K562 treated with DMSO at 1 percent for 24 hours (cell line): Measurements from ENCODE around the gene HAGH. TPM values are rescaled to one million over a fixed set of nuclear protein-coding genes. Genes with fewer than 3 reads are reported as not detected.

Source experiments
- total RNA-seq: library from RNA; unstranded; fragments of 300-600 nt; gene quantifications from 2 replicates; pipeline ENCODE4 v1.2.3, GENCODE V29; 2022; ENCODE audit warnings: low read depth; ENCODE audit not compliant: insufficient read depth

HAGH gene
- 95.7 and 105 TPM in 2 replicates for total RNA-seq

GRCh38 chr16:1826691-1827573 lies at the start of gene HAGH, which contains the start of gene FAHD1:
Gene HAGH, minus strand, starts transcription at chr16:1826825. Its CDS starts 38 bp downstream, at chr16:1826787.
Gene FAHD1, plus strand, starts transcription at chr16:1827206. Its CDS starts 33 bp downstream, at chr16:1827239.

GRCh38 chr16:1871974-1872635 lies 45.5 kb upstream of the HAGH start, which contains the start of gene MEIOB:
Gene MEIOB, minus strand, starts transcription at chr16:1872164. Its CDS starts 3,989 bp downstream, at chr16:1868175.

GRCh38 chr16:1793578-1794220 lies 32.9 kb downstream of the HAGH start, which contains the start of gene IGFALS:
Gene IGFALS, minus strand, starts transcription at chr16:1793705. Its CDS starts 53 bp downstream, at chr16:1793652.

GRCh38 chr16:1782408-1783264 lies 44.0 kb downstream of the HAGH start, which contains the start of the genes NUBP2 and SPSB3:
Gene NUBP2, plus strand, starts transcription at chr16:1782960. Its CDS starts 61 bp downstream, at chr16:1783021.
Gene SPSB3, minus strand, starts transcription at chr16:1782571. Its CDS starts 1,088 bp downstream, at chr16:1781483.

GRCh38 chr16:1772908-1773702 lies 53.5 kb downstream of the HAGH start, which contains the start of gene MRPS34:
Gene MRPS34, minus strand, starts transcription at chr16:1773134. Its CDS starts 15 bp downstream, at chr16:1773119.

GRCh38 chr16:1772362-1772907 lies 54.2 kb downstream of the HAGH start, which contains the start of gene EME2:
Gene EME2, plus strand, starts transcription at chr16:1772810. Its CDS starts 418 bp downstream, at chr16:1773228.

GRCh38 chr16:1771188-1771863 lies 55.3 kb downstream of the HAGH start, which contains the start of gene NME3:
Gene NME3, minus strand, starts transcription at chr16:1771543. Its CDS starts 9 bp downstream, at chr16:1771534.

Other genes starting within 250 kb of the HAGH start
- gene IFT140, start 214.8 kb downstream of the HAGH start, total RNA-seq: 7.5 and 9.0 TPM in 2 replicates
- 10.4 and 11.2 TPM in 2 replicates for gene CRAMP1, start 214.5 kb downstream of the HAGH start, total RNA-seq
- 47.4 and 47.6 TPM in 2 replicates for gene JPT2, start 148.5 kb downstream of the HAGH start, total RNA-seq
- gene MAPK8IP3, start 120.6 kb downstream of the HAGH start, total RNA-seq: 30.2 and 39.0 TPM in 2 replicates
- gene NME3, start 55.3 kb downstream of the HAGH start, total RNA-seq: 80.6 and 94.0 TPM in 2 replicates
- gene EME2, start 54.0 kb downstream of the HAGH start, total RNA-seq: 9.7 and 11.0 TPM in 2 replicates
- 209 and 232 TPM in 2 replicates for gene MRPS34, start 53.7 kb downstream of the HAGH start, total RNA-seq
- 85.1 and 96.8 TPM in 2 replicates for gene SPSB3, start 44.3 kb downstream of the HAGH start, total RNA-seq
- gene NUBP2, start 43.9 kb downstream of the HAGH start, total RNA-seq: 178 and 198 TPM in 2 replicates
- 0.36 and 0.50 TPM in 2 replicates for gene IGFALS, start 33.1 kb downstream of the HAGH start, total RNA-seq
- 30.8 and 34.7 TPM in 2 replicates for gene FAHD1, start 381 bp upstream of the HAGH start, total RNA-seq
- 40.7 and 42.1 TPM in 2 replicates for gene MEIOB, start 45.3 kb upstream of the HAGH start, total RNA-seq
- not detected in 2 replicates for gene HS3ST6, start 91.6 kb upstream of the HAGH start, total RNA-seq
- 194 and 209 TPM in 2 replicates for gene MSRB1, start 116.4 kb upstream of the HAGH start, total RNA-seq
- 0.23 and 0.29 TPM in 2 replicates for gene RPL3L, start 127.9 kb upstream of the HAGH start, total RNA-seq
- 256 and 274 TPM in 2 replicates for gene NDUFB10, start 132.7 kb upstream of the HAGH start, total RNA-seq
- gene RPS2, start 138.0 kb upstream of the HAGH start, total RNA-seq: 6,981 and 7,733 TPM in 2 replicates
- not detected in 2 replicates for gene RNF151, start 140.0 kb upstream of the HAGH start, total RNA-seq
- 59.5 and 67.9 TPM in 2 replicates for gene TBL3, start 145.2 kb upstream of the HAGH start, total RNA-seq
- gene NOXO1, start 154.6 kb upstream of the HAGH start, total RNA-seq: not detected in 2 replicates
- gene GFER, start 157.4 kb upstream of the HAGH start, total RNA-seq: 56.1 and 57.0 TPM in 2 replicates
- 42.4 and 48.1 TPM in 2 replicates for gene SYNGR3, start 163.1 kb upstream of the HAGH start, total RNA-seq
- 111 and 123 TPM in 2 replicates for gene ZNF598, start 183.0 kb upstream of the HAGH start, total RNA-seq
- 3.2 and 4.2 TPM in 2 replicates for gene NPW, start 193.0 kb upstream of the HAGH start, total RNA-seq
- 28.4 and 30.8 TPM in 2 replicates for gene NHERF2, start 200.1 kb upstream of the HAGH start, total RNA-seq
- gene NTHL1, start 221.0 kb upstream of the HAGH start, total RNA-seq: 31.0 and 36.5 TPM in 2 replicates
- gene TSC2, start 221.2 kb upstream of the HAGH start, total RNA-seq: 69.9 and 72.9 TPM in 2 replicates